Ecto neural progenitor cell (in vitro differentiated cells): ENCODE results near the gene ARMC7.

ENCODE experiments used
- DNase-seq: peaks from one replicate; pipeline ENCODE4 v3.0.0-alpha.2; 2018; ENCODE audit warnings: low spot score

The ARMC7 gene

GRCh38 chr17:75078284-75079022 lies 31.3 kb upstream of the ARMC7 start:
- no peak for DNase-seq

GRCh38 chr17:75079023-75079373 lies 30.8 kb upstream of the ARMC7 start:
- DNase-seq, result no peak

- no peak for DNase-seq
Measured at GRCh38 chr17:75081611-75082540, 27.9 kb upstream of the ARMC7 start.

DNA sequence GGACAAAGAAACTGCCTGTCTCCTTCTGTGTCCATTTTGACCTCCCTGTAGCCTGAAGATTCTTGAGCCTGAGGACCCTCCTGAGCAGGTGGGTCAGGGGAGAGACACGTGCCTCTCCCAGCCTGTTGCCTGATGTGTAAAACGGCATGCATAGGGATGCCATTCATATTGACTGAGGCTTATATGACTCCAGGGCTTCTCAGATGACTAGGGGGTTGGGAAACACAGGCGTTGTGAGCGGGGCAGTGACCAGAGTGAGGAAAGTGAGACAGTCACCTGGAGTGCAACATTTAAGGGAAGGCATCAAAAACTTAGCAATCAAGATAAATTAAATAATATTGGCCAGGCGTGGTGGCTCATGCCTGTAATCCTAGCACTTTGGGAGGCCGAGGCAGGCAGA lies 27.1 kb upstream of the ARMC7 start:
- no peak for DNase-seq

DNA sequence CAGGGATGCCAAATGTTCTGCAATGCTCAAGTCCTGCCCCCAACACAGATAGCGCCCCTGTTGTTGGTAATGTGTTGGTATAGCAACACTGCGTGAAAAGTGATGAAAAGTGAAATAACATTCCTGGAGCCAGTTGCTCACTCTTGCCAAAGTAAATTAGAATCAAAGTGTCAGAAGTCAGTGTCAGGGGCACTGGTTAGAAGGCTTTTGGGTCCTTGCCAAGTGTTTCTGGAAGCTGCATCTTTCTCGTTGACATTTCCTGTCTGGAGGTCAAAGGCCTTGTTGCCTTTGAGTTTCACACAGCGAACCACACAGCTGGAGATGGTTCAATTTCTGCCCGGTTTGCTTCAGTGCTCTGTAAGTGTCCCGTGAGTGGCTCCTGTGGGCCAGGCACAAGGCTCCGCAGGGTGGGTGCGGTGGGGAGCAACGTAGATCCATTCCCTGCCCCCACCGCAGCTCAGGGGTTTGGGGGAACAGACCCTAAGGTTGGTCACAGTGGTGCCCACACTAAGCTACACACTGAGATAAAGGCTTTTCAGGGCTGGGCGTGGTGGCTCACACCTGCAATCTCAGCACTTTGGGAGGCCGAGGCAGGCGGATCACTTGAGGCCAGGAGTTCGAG lies 25.6 kb upstream of the ARMC7 start:
- no peak for DNase-seq

DNA sequence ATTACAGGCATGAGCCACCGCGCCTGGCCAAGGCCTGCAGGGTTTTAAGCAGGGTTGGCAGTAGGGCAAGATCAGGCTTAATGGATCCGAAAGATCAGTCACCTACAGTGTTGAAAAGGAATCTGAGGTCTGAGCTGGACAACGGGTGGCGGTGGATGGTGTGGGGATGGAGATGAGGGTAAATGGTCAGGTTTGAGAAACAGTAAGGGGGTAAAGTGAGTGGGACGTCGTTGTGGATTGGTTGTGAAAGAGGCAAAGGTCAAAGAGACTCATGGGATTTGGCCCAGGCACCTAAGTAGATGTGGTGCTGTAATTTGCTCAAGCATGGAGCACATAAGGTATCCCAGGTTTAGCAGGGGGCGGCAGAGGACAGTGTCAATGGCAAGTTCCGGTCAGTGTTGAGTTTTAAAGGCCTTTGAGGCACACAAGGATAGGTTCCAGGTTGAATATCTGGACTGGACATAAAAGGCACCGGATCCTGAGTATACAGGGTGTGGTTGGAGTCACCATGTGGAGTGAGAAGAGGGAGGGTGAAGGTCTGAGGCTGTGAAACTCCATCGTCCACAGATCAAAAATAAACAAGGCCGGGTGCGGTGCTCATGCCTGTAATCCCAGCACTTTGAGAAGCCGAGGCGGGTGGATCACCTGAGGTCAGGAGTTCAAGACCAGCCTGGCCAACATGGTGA lies 23.1 kb upstream of the ARMC7 start:
- DNase-seq, result no peak

GRCh38 chr17:75087182-75087557 lies 22.6 kb upstream of the ARMC7 start:
- no peak for DNase-seq

DNA sequence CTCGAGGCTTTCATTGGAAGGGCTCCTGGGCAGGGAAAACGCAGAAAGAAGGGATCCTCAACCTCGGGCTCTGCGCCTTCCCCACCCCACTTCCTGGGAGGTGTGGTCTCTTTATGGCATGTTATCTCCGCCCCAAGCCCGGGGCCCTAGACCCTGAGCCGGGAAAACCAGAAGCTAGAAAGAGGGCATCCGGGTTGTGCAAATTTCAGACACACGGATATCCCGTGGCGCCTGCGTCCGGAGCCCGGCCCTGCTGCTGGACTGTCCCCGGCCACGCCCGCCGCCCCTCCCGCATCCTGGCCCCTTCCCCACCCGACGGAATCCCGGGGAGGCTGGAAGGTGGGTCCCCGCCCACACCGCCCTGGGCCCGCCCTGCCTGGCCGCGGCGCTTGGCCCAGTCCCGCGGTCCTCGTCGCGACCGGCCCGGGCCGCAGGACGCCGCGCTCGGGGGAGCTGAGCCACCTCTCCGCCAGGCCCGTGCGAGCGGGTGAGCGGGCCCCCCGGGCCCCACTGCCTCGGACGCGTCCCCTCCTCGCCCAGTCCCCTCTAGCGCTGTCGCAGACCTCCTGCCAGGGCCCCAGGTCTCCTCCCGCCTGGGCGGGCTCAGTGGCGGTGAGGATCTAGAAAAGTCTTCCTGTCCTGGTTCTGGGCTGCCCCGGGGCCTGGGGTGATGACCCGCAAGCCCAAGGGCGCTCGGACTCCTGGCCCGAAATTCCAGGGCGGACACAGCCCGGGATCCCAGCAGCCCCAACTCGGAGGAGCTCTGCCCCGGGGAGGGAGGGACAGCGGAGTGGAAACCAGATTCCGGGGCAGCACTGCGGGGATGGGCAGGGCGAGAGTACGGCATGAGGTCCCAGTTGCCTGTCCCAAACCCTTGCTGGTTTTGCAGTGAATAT lies 22.0 kb upstream of the ARMC7 start, which contains the start of gene SLC16A5:
TSS of gene SLC16A5 (plus strand) at position 397 of the 896 bp plus-strand sequence. CDS start 5,683 bp downstream, outside the sequence.
- DNase-seq, result peak; percentile 93

- DNase-seq, result no peak
Measured at GRCh38 chr17:75088465-75089417, 21.0 kb upstream of the ARMC7 start.

- DNase-seq, result peak; percentile 70
Measured at GRCh38 chr17:75090871-75091854, 18.6 kb upstream of the ARMC7 start.

- no peak for DNase-seq
Measured at GRCh38 chr17:75091855-75092327, 17.9 kb upstream of the ARMC7 start.

- no peak for DNase-seq
Measured at GRCh38 chr17:75093548-75094158, 16.1 kb upstream of the ARMC7 start.

DNA sequence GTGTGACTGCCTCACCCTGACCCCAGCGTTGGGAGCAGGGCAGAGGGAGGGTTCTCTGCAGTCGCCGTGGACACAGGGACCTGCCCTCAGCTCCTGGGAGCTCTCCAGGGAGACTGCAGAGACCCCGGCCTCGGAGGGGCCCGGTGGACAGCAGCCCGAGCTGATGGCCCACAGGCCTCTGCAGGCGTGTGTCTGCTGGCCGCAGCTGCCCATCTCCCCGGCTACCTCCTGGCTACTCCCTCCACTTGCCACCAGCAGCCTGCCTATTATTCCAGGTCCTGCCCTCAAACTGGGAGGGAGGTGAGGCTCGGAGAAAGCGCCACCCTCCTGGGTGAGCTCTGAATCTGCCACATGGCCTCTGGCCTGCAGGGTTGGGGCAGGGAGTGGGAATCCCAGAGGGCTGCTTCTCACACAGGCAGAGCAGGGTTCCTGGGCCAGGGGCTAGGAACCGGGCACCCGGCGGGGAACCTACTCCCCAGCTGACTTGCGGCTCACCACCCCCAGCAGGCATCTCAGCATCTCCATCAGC lies 14.8 kb upstream of the ARMC7 start:
- DNase-seq, result peak; percentile 55

DNA sequence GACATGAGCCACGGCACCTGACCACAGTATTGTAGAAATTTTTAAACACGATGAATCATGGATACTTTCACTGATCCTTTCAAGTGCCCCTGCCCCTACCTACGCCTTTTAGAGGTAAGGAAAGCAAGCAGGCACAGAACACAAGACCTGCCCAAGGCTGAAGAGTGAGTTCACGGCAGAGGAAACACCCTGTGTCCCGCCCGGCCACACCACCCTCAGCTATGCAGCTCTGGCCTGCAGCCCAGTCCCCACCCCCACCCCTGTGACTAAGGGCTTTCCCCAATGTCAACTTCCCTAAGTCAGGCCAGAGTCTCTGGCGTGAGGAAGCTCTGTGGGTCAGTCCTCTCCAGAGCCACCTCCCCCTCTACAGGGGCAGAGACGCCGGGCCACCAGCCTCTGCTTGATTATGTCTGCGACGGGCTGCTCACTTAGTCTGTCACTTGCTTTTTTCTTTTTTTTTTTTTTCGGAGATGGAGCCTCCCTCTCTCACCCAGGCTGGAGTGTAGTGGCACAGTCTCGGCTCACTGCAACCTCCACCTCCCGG lies 13.6 kb upstream of the ARMC7 start:
- DNase-seq, result no peak

GRCh38 chr17:75097865-75098264 lies 11.9 kb upstream of the ARMC7 start:
- DNase-seq, result no peak

GRCh38 chr17:75098861-75099260 lies 10.9 kb upstream of the ARMC7 start:
- DNase-seq, result no peak

DNA sequence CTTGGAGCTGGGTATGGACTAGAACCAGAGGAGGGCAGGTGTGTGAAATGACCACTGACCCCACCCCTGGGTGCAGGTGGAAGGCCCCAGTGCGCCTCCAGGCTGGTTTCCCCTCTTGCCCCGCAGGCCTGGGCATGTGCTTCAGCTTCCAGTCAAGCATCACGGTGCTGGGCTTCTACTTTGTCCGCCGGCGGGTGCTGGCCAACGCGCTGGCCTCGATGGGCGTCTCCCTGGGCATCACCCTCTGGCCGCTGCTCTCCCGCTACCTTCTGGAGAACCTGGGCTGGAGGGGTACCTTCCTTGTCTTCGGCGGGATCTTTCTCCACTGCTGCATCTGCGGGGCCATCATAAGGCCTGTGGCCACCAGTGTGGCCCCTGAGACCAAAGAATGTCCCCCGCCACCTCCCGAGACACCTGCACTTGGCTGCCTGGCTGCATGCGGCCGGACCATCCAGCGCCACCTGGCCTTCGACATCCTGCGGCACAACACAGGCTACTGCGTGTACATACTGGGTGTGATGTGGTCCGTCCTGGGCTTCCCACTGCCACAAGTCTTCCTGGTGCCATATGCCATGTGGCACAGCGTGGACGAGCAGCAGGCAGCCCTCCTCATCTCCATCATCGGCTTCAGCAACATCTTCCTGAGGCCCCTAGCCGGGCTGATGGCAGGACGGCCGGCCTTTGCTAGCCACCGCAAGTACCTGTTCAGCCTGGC lies 9.7 kb upstream of the ARMC7 start:
- no peak for DNase-seq
